Measurements from ENCODE around the gene LMBR1L.

- TF ChIP-seq CTCF (conservative IDR thresholded peaks at IDR 0.05; ENCODE audit: low read length) (no peak), EZH2phosphoT487 (IDR thresholded peaks at IDR 0.05; ENCODE audit: borderline replicate concordance) (no peak)
Measured at GRCh38 chr12:49055092-49055491, 55.6 kb downstream of the LMBR1L start.

Data from Loucy (cell line).